HG03571 (cell line): ENCODE results near the gene CLSTN2.
"Not testable (repeated sequence)": the region's sequence is repeated elsewhere in the genome, so short reads cannot be mapped to it uniquely, and the experiment has no call there.

Experiments
- ATAC-seq: cut with Tn5 transposase; IDR thresholded peaks from one replicate; pipeline ENCODE4 v1.9.1; 2021; ENCODE audit not compliant: unreplicated experiment

Gene CLSTN2

GRCh38 chr3:140399871-140400270 is 464.9 kb downstream of the CLSTN2 start:
- ATAC-seq = no peak

- ATAC-seq = no peak
Measured at GRCh38 chr3:140403079-140403478, 468.1 kb downstream of the CLSTN2 start.

- ATAC-seq = no peak
Measured at GRCh38 chr3:140403608-140404007, 468.6 kb downstream of the CLSTN2 start.

- no peak for ATAC-seq
Measured at GRCh38 chr3:140406655-140407054, 471.7 kb downstream of the CLSTN2 start.

GRCh38 chr3:140408252-140408651 is 473.3 kb downstream of the CLSTN2 start:
- ATAC-seq = no peak

GRCh38 chr3:140416666-140417065 is 481.7 kb downstream of the CLSTN2 start:
- no peak for ATAC-seq

GRCh38 chr3:140420621-140421357 is 485.8 kb downstream of the CLSTN2 start:
- ATAC-seq = no peak

GRCh38 chr3:140421884-140422283 is 486.9 kb downstream of the CLSTN2 start:
- no peak for ATAC-seq

- ATAC-seq = no peak
Measured at GRCh38 chr3:140423146-140423545, 488.2 kb downstream of the CLSTN2 start.

- not testable (repeated sequence) for ATAC-seq
Measured at GRCh38 chr3:140423574-140423973, 488.6 kb downstream of the CLSTN2 start.

- no peak for ATAC-seq
Measured at GRCh38 chr3:140424211-140424610, 489.2 kb downstream of the CLSTN2 start.

GRCh38 chr3:140424726-140425125 is 489.7 kb downstream of the CLSTN2 start:
- ATAC-seq = no peak

- no peak for ATAC-seq
Measured at GRCh38 chr3:140427786-140428185, 492.8 kb downstream of the CLSTN2 start.

GRCh38 chr3:140428380-140428779 is 493.4 kb downstream of the CLSTN2 start:
- ATAC-seq = no peak

- no peak for ATAC-seq
Measured at GRCh38 chr3:140429791-140430190, 494.8 kb downstream of the CLSTN2 start.

- no peak for ATAC-seq
Measured at GRCh38 chr3:140430494-140430893, 495.5 kb downstream of the CLSTN2 start.

- ATAC-seq = no peak
Measured at GRCh38 chr3:140432229-140432669, 497.3 kb downstream of the CLSTN2 start.

- ATAC-seq = no peak
Measured at GRCh38 chr3:140433431-140433830, 498.4 kb downstream of the CLSTN2 start.

- no peak for ATAC-seq
Measured at GRCh38 chr3:140434261-140434905, 499.4 kb downstream of the CLSTN2 start.

- ATAC-seq = no peak
Measured at GRCh38 chr3:140436421-140436820, 501.4 kb downstream of the CLSTN2 start.

GRCh38 chr3:140438736-140439470 is 503.9 kb downstream of the CLSTN2 start:
- ATAC-seq = no peak

GRCh38 chr3:140439527-140439926 is 504.5 kb downstream of the CLSTN2 start:
- no peak for ATAC-seq
